ENCODE results near the gene ISCU. TPM values are rescaled to one million over a fixed set of nuclear protein-coding genes. Genes with fewer than 3 reads are reported as not detected.
A peak's percentile ranks its signal among the peaks of the same experiment; 100 is the strongest.

Gene ISCU
- total and polyA plus RNA-seq, 4 donors: 86.2 to 132 (median 94.3) TPM

- ATAC-seq (ENCODE audit: insufficient read depth, low FRiP score): no peak
- Histone ChIP-seq H3K9ac (ENCODE audit: insufficient read depth in 1 of 2, low read length in 2 of 2) (no peak overlapping the region), H3K4me3 (no peak overlapping the region), H3K9me3 (ENCODE audit: control insufficient read depth in 4 of 4, insufficient read depth in 3 of 4, low read length in 3 of 4) (no peaks in the 10 kb centered on the region), H3K27me3 (ENCODE audit: control insufficient read depth in 3 of 3, insufficient read depth in 3 of 3, low read length in 2 of 3) (no peaks in the 10 kb centered on the region), H3K36me3 (ENCODE audit: control insufficient read depth in 4 of 4, insufficient read depth in 4 of 4, low read length in 4 of 4) (no peaks in the 10 kb centered on the region), H3K27ac (ENCODE audit: low read depth in 1 of 2, low read length in 1 of 2) (no peak overlapping the region), H3K4me1 (ENCODE audit: control insufficient read depth in 5 of 5, insufficient read depth in 5 of 5, low read length in 5 of 5) (peaks cover 0 to 16% (median 6%) of the 10 kb centered on the region in 5 donors)
- no peak for DNase-seq
- TF ChIP-seq CTCF (IDR thresholded peaks at IDR 0.05; ENCODE audit: control extremely low read depth, extremely low read depth): no peak
- WGBS, 2 donors: 89 to 97% methylated on average over 1 of the region's 1 CpG
These were observed 53.5 kb downstream of the ISCU start for GRCh38 chr12:108615918-108616317.

- Histone ChIP-seq H3K27ac (ENCODE audit: low read depth in 1 of 2, low read length in 1 of 2) (no peak overlapping the region), H3K27me3 (ENCODE audit: control insufficient read depth in 3 of 3, insufficient read depth in 3 of 3, low read length in 2 of 3) (no peaks in the 10 kb centered on the region), H3K36me3 (ENCODE audit: control insufficient read depth in 4 of 4, insufficient read depth in 4 of 4, low read length in 4 of 4) (no peaks in the 10 kb centered on the region), H3K4me3 (no peak overlapping the region), H3K9ac (ENCODE audit: insufficient read depth in 1 of 2, low read length in 2 of 2) (no peak overlapping the region), H3K4me1 (ENCODE audit: control insufficient read depth in 5 of 5, insufficient read depth in 5 of 5, low read length in 5 of 5) (peaks cover 0 to 15% (median 6%) of the 10 kb centered on the region in 5 donors), H3K9me3 (ENCODE audit: control insufficient read depth in 4 of 4, insufficient read depth in 3 of 4, low read length in 3 of 4) (no peaks in the 10 kb centered on the region)
- no peak for DNase-seq
- 90 to 95% methylated on average over 2 of the region's 2 CpGs for WGBS, 2 donors
- ATAC-seq (ENCODE audit: insufficient read depth, low FRiP score): no peak
- TF ChIP-seq CTCF (IDR thresholded peaks at IDR 0.05; ENCODE audit: control extremely low read depth, extremely low read depth): no peak
These were observed 54.0 kb downstream of the ISCU start for GRCh38 chr12:108616359-108616758.

GRCh38 chr12:108616941-108617858 lies 54.8 kb downstream of the ISCU start:
- H3K27ac ChIP-seq (ENCODE audit: low read depth in 1 of 2, low read length in 1 of 2): no peak overlapping the region
- H3K9me3 ChIP-seq (ENCODE audit: control insufficient read depth in 4 of 4, insufficient read depth in 3 of 4, low read length in 3 of 4): no peaks in the 10 kb centered on the region
- no peak for TF ChIP-seq CTCF (IDR thresholded peaks at IDR 0.05; ENCODE audit: control extremely low read depth, extremely low read depth)
- H3K4me3 ChIP-seq: no peak overlapping the region
- ATAC-seq (ENCODE audit: insufficient read depth, low FRiP score) (no peak), DNase-seq (peak in 1 of 3 donors; percentile 29)
- peaks cover 0 to 15% (median 7%) of the 10 kb centered on the region in 5 donors for H3K4me1 ChIP-seq (ENCODE audit: control insufficient read depth in 5 of 5, insufficient read depth in 5 of 5, low read length in 5 of 5)
- no peak overlapping the region for H3K9ac ChIP-seq (ENCODE audit: insufficient read depth in 1 of 2, low read length in 2 of 2)
- WGBS, 2 donors: 56 to 66% methylated on average over 14 of the region's 14 CpGs
- no peaks in the 10 kb centered on the region for H3K27me3 ChIP-seq (ENCODE audit: control insufficient read depth in 3 of 3, insufficient read depth in 3 of 3, low read length in 2 of 3)
- no peaks in the 10 kb centered on the region for H3K36me3 ChIP-seq (ENCODE audit: control insufficient read depth in 4 of 4, insufficient read depth in 4 of 4, low read length in 4 of 4)

All from lung (tissue), 12 donors.